GM12878 (cell line): ENCODE measurements around the gene CCDC9. TPM values are rescaled to one million over a fixed set of nuclear protein-coding genes. Genes with fewer than 3 reads are reported as not detected.
A peak's percentile ranks its signal among the peaks of the same experiment; 100 is the strongest.

ENCODE experiments used
- ATAC-seq: fragments of 200-7000 bp; cut with Tn5 transposase; 3 replicates; pipeline ENCODE4 v1.9.1; 2020; ENCODE audit warnings: mild to moderate bottlenecking, moderate library complexity
- BruUV-seq: library from RNA; stranded (reverse); fragments of 400-500 nt; replicated peaks from 2 replicates; lab custom pipeline; 2021; lab: Mats Ljungman, UMichigan
- CTCF ChIA-PET: fragments of 300-600 bp; sonication (Branson Sonifier 250); formaldehyde crosslinking; extraction: SDS; loops from one replicate; lab custom pipeline; 2021; ENCODE audit warnings: inconsistent platforms; lab: Yijun Ruan, JAX
- POLR2A ChIA-PET: fragments of 350-600 bp; formaldehyde crosslinking; extraction: SDS; loops from one replicate; lab custom pipeline; 2021; ENCODE audit warnings: inconsistent platforms; lab: Charles Lee
- RAD21 ChIA-PET: fragments of 300-600 bp; sonication (Branson Sonifier 250); formaldehyde crosslinking; loops from one replicate; lab custom pipeline; 2023; ENCODE audit warnings: antibody characterized with exemption; ENCODE audit not compliant: unreplicated experiment; lab: Charles Lee
- SMC1A ChIA-PET: fragments of 300-600 bp; sonication (Branson Sonifier 250); formaldehyde crosslinking; loops from one replicate; lab custom pipeline; 2023; ENCODE audit not compliant: unreplicated experiment, uncharacterized antibody; lab: Charles Lee
- DNase-seq: peaks from one replicate; pipeline ENCODE4 v3.0.0-alpha.2; 2011; ENCODE audit warnings: low read depth, low spot score
- FAIRE-seq: peaks from 3 replicates; lab custom pipeline; 2011; peaks lifted over from hg19 to GRCh38; lab: Jason Lieb, UNC
- H2AFZ ChIP-seq: 2 replicates; pipeline ENCODE4 v1.6.0; 2011; ENCODE audit warnings: low read depth, low read length, control low read depth; ENCODE audit not compliant: control insufficient read depth
- H3K27ac ChIP-seq: 2 replicates; pipeline ENCODE4 v1.5.1; 2011; ENCODE audit warnings: control low read depth; ENCODE audit not compliant: control insufficient read depth, insufficient read depth
- H3K27me3 ChIP-seq, 2 experiments: replicated peaks in 1 of 2; 2 replicates each; pipeline versions ENCODE4 v1.6.0 to v1.6.1; 2011; ENCODE audit warnings: low read length in 1 of 2; ENCODE audit not compliant: control insufficient read depth in 2 of 2, insufficient read depth in 2 of 2
- H3K36me3 ChIP-seq, 2 experiments: 2 replicates each; pipeline ENCODE4 v1.5.1; 2011; ENCODE audit warnings: low read length in 1 of 2; ENCODE audit not compliant: control insufficient read depth in 2 of 2, insufficient read depth in 2 of 2
- H3K4me1 ChIP-seq: 2 replicates; pipeline ENCODE4 v1.6.1; 2011; ENCODE audit warnings: mild to moderate bottlenecking, low read length, moderate library complexity, mixed read lengths; ENCODE audit not compliant: control insufficient read depth, insufficient read depth
- H3K4me2 ChIP-seq: 2 replicates; pipeline ENCODE4 v1.6.0; 2011; ENCODE audit warnings: control low read depth; ENCODE audit not compliant: control insufficient read depth, insufficient read depth
- H3K4me3 ChIP-seq: fragments of 200-600 bp; sonication (generic); 2 replicates; pipeline ENCODE4 v1.5.1; 2016
- H3K79me2 ChIP-seq: 2 replicates; pipeline ENCODE4 v1.6.0; 2011; ENCODE audit warnings: low read length; ENCODE audit not compliant: control insufficient read depth, insufficient read depth
- H3K9ac ChIP-seq: 2 replicates; pipeline ENCODE4 v1.8.0; 2011; ENCODE audit warnings: low read length, control low read depth, mixed read lengths; ENCODE audit not compliant: control insufficient read depth, insufficient read depth
- H3K9me3 ChIP-seq: replicated peaks from 3 replicates; pipeline ENCODE4 v1.5.1; 2011; ENCODE audit warnings: mild to moderate bottlenecking, low read length; ENCODE audit not compliant: control insufficient read depth, insufficient read depth
- H4K20me1 ChIP-seq: 2 replicates; pipeline ENCODE4 v1.6.0; 2011; ENCODE audit not compliant: control insufficient read depth, insufficient read depth
- EP300 ChIP-seq, 2 experiments: fragments of 150-350 bp in 1 of 2; IDR thresholded peaks; 2 replicates each; pipeline ENCODE4 v1.6.1; 2011 to 2012; ENCODE audit warnings: low read depth in 2 of 2, low read length in 2 of 2, borderline replicate concordance in 1 of 2, improper control_type of control experiment in 1 of 2, inconsistent platforms in 1 of 2; ENCODE audit not compliant: control insufficient read depth in 1 of 2
- HDGF ChIP-seq: fragments of 450-650 bp; IDR thresholded peaks from 2 replicates; pipeline ENCODE4 v1.6.1; 2016; ENCODE audit warnings: antibody characterized with exemption
- JUND ChIP-seq: IDR thresholded peaks from 2 replicates; pipeline ENCODE4 v1.6.1; 2012; ENCODE audit warnings: low read depth, mild to moderate bottlenecking, low read length, improper control_type of control experiment, moderate library complexity
- PAX5 ChIP-seq: IDR thresholded peaks from 2 replicates; pipeline ENCODE4 v1.6.1; 2011; ENCODE audit warnings: low read depth, low read length, borderline replicate concordance
- PML ChIP-seq: IDR thresholded peaks from 2 replicates; pipeline ENCODE4 v1.6.1; 2012; ENCODE audit warnings: low read length, inconsistent platforms
- POLR2AphosphoS2 ChIP-seq: IDR thresholded peaks from 2 replicates; pipeline ENCODE4 v1.6.1; 2011; ENCODE audit warnings: low read depth, mild to moderate bottlenecking, low read length, improper control_type of control experiment, moderate library complexity
- POLR2AphosphoS5 ChIP-seq: IDR thresholded peaks from 2 replicates; pipeline ENCODE4 v1.6.1; 2011; ENCODE audit warnings: mild to moderate bottlenecking, low read length, inconsistent platforms
- RB1 ChIP-seq: fragments of 450-650 bp; formaldehyde crosslinking; IDR thresholded peaks from 2 replicates; pipeline ENCODE4 v1.6.1; 2017; ENCODE audit warnings: mild to moderate bottlenecking, borderline replicate concordance
- RFX5 ChIP-seq: IDR thresholded peaks from 2 replicates; pipeline ENCODE4 v1.6.1; 2011; ENCODE audit warnings: low read depth, low read length, improper control_type of control experiment
- TARDBP ChIP-seq: IDR thresholded peaks from 2 replicates; pipeline ENCODE4 v1.6.1; 2016; ENCODE audit warnings: borderline replicate concordance
- WGBS: methylation state at CpG from one replicate; pipeline ENCODE4 v1.1.6; 2016; ENCODE audit warnings: low lambda C conversion rate; ENCODE audit not compliant: insufficient replicate concordance, insufficient coverage; ENCODE audit errors: missing lambda C conversion rate; 5-methylcytosine and 5-hydroxymethylcytosine counted together
- in situ Hi-C: fragments of 300-500 bp; cut with MboI; formaldehyde crosslinking; loops from 9 replicates; pipeline ENCODE4 v1.14.3; 2018; ENCODE audit warnings: mixed read lengths
- intact Hi-C: fragments of 100-400 bp; cut with micrococcal nuclease; formaldehyde crosslinking; loops from one replicate; pipeline ENCODE4 v1.14.2; 2022; ENCODE audit not compliant: unreplicated experiment
- polyA plus RNA-seq, 11 experiments: library from polyadenylated mRNA; depleted of rRNA in 4 of 11; unstranded in 6 of 11; stranded (reverse) in 5 of 11; fragments of >200 nt; fragmentation: Nextera tagmentation in 4 of 11; fragmentation: Illumina TruSeq in 1 of 11; extraction: Ambion mirVana in 4 of 11; extraction: Trizol in 1 of 11; gene quantifications; 1 replicate in 1 of 11; 2 replicates in 10 of 11; pipeline versions ENCODE4 v1.2.1 to v1.2.3, GENCODE V29; 2011 to 2016; ENCODE audit warnings: inconsistent platforms in 2 of 11, missing spikeins in 2 of 11, low read depth in 1 of 11
- total RNA-seq, 4 experiments: library from RNA; depleted of rRNA in 3 of 4; stranded (reverse); fragments of >200 nt in 3 of 4; fragmentation: Illumina TruSeq in 1 of 4; extraction: Trizol in 1 of 4; gene quantifications; 2 replicates each; pipeline versions ENCODE4 v1.2.1 to v1.2.3, GENCODE V29; 2013 to 2021
- TF ChIP-seq, protein P1 (sequence below): fragments of 450-650 bp; IDR thresholded peaks from 2 replicates; pipeline ENCODE4 v1.6.1; 2014; ENCODE audit warnings: mild to moderate bottlenecking
- TF ChIP-seq, protein P2 (sequence below): fragments of 450-650 bp; IDR thresholded peaks from 2 replicates; pipeline ENCODE4 v1.6.1; 2018; ENCODE audit warnings: borderline replicate concordance, mild to moderate bottlenecking; ENCODE audit not compliant: partially characterized antibody
- TF ChIP-seq, protein P3 (sequence below): IDR thresholded peaks from 2 replicates; pipeline ENCODE4 v1.6.1; 2011; ENCODE audit warnings: borderline replicate concordance, low read depth, mild to moderate bottlenecking, moderate library complexity, low read length; ENCODE audit not compliant: insufficient read depth, poor library complexity, severe bottlenecking
- TF ChIP-seq, protein P4 (sequence below): fragments of 450-650 bp; conservative IDR thresholded peaks from 2 replicates; pipeline ENCODE4 v1.6.1; 2017; ENCODE audit warnings: mild to moderate bottlenecking, moderate library complexity

Gene CCDC9
- total and polyA plus RNA-seq, 10 of the 15 experiments (the other 5 are each of a cell fraction or from before 2014, with no cell fraction given), result 0.18 to 17.5 (median 7.1) TPM; not detected in 1

DNA sequence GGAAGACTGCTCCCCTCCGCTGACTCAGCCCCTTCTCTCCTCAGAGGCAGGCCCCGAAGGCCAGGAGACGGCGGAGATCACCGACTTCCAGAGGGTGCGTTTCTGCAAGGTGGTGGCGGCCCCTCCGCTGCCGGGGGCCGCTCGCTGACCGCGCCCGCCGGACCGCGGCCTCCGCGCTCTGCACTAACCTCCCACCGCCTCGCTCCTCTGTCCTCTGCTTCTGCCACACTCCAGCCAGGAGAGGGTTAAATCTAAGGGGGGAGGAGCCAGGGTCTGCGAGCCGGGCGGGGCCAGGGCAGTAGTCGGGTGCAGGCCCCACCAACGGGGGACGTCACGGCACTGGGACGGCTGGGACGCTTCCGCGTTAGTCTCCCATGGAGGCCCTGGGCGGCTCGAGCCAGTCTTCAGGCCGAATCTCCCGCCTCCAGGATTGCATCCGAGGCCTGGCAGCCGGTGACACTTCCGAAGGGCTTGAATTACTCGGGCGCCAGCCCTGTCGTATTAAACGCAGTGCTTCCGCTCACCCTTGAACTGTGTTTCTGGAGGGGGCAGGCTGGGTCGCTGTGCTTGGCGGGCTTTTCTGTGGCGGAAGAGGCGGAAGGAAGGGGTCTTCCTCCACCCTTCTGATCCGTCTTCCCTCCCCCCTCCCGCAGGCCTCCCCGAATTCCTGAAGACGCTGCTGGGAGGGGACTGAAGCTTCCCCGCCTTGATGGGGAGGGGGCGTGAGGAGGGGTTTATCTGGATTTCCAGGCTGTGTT is 17.2 kb downstream of the CCDC9 start:
- CTCF ChIA-PET, result interaction anchor here (0.5 to 4.0 kb wide), 7 partner anchors 11 to 76 kb away, joined by 3 to 28 read pairs (median 4); partner anchors contain the start of genes CCDC9 and DHX34
- FAIRE-seq, result peak; percentile 78
- H3K4me1 ChIP-seq, result peaks cover 10% of the 10 kb centered on the region
- peak overlapping the region; percentile 99 for H3K9ac ChIP-seq
- POLR2A ChIA-PET, result interaction anchor here (0.6 to 3.6 kb wide), 14 partner anchors 11 to 503 kb away, joined by 3 to 39 read pairs (median 5); partner anchors contain the start of genes CCDC9 and DHX34
- H3K4me2 ChIP-seq, result peak overlapping the region; percentile 98
- H3K27me3 ChIP-seq, result no peaks in the 10 kb centered on the region
- no peaks in the 10 kb centered on the region; the same call in 1 of the 2 replicates for H3K79me2 ChIP-seq
- 2% methylated on average over 50 of the region's 54 CpGs for WGBS
- in situ Hi-C loops, result no loop called here
- TSS peak; percentile 87 for BruUV-seq
- DNase-seq, result no peak
- intact Hi-C loops, result loop anchor here (1.0 to 2.0 kb wide), 2 partner anchors 11 to 17 kb away; partner anchors contain the start of gene CCDC9
- H2AFZ ChIP-seq, result peak overlapping the region; percentile 69
- H3K36me3 ChIP-seq, result peaks cover 0 to 1% of the 10 kb centered on the region in 2 experiments; a peak in 2 of 4 replicates
- peak; percentile 89 for ATAC-seq
- RAD21 ChIA-PET, result interaction anchor here (0.6 to 2.4 kb wide), 11 partner anchors 11 to 245 kb away, joined by 3 to 39 read pairs (median 5); partner anchors contain the start of genes CCDC9 and DHX34
- H3K9me3 ChIP-seq, result no peaks in the 10 kb centered on the region
- SMC1A ChIA-PET, result interaction anchor here (1.0 to 2.1 kb wide), 5 partner anchors 11 to 118 kb away, joined by 3 to 9 read pairs (median 5); partner anchors contain the start of gene CCDC9
- H3K27ac ChIP-seq, result peak overlapping the region; percentile 99
- peak overlapping the region; percentile 86 for H3K4me3 ChIP-seq
- peaks cover 4% of the 10 kb centered on the region; the same call in 1 of the 2 replicates for H4K20me1 ChIP-seq
- TF ChIP-seq TARDBP (peak; percentile 46; the same call in 1 of the 2 replicates), RFX5 (no peak), HDGF (0 out of 2 replicates have a peak, but pooled peaks have one; percentile 46), RB1 (peak; percentile 95; the same call in 1 of the 2 replicates), POLR2AphosphoS5 (peak; percentile 90), PAX5 (no peak), PML (peak; percentile 72; the same call in 1 of the 2 replicates), POLR2AphosphoS2 (peak; percentile 67; the same call in 1 of the 2 replicates), EP300 (IDR thresholded peaks at IDR 0.05; ENCODE audit: borderline replicate concordance in 1 of 2, control insufficient read depth in 1 of 2, low read depth in 2 of 2, low read length in 2 of 2) (0 out of 4 replicates have a peak, but pooled peaks of 1 of the 2 experiments have one; percentile 11), JUND (0 out of 2 replicates have a peak, but pooled peaks have one; percentile 34)
- TF ChIP-seq, protein P1, sequence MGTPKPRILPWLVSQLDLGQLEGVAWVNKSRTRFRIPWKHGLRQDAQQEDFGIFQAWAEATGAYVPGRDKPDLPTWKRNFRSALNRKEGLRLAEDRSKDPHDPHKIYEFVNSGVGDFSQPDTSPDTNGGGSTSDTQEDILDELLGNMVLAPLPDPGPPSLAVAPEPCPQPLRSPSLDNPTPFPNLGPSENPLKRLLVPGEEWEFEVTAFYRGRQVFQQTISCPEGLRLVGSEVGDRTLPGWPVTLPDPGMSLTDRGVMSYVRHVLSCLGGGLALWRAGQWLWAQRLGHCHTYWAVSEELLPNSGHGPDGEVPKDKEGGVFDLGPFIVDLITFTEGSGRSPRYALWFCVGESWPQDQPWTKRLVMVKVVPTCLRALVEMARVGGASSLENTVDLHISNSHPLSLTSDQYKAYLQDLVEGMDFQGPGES, result no peak
- TF ChIP-seq, protein P2, sequence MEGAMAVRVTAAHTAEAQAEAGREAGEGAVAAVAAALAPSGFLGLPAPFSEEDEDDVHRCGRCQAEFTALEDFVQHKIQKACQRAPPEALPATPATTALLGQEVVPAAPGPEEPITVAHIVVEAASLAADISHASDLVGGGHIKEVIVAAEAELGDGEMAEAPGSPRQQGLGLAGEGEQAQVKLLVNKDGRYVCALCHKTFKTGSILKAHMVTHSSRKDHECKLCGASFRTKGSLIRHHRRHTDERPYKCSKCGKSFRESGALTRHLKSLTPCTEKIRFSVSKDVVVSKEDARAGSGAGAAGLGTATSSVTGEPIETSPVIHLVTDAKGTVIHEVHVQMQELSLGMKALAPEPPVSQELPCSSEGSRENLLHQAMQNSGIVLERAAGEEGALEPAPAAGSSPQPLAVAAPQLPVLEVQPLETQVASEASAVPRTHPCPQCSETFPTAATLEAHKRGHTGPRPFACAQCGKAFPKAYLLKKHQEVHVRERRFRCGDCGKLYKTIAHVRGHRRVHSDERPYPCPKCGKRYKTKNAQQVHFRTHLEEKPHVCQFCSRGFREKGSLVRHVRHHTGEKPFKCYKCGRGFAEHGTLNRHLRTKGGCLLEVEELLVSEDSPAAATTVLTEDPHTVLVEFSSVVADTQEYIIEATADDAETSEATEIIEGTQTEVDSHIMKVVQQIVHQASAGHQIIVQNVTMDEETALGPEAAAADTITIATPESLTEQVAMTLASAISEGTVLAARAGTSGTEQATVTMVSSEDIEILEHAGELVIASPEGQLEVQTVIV, result peak; percentile 78
- TF ChIP-seq, protein P3, sequence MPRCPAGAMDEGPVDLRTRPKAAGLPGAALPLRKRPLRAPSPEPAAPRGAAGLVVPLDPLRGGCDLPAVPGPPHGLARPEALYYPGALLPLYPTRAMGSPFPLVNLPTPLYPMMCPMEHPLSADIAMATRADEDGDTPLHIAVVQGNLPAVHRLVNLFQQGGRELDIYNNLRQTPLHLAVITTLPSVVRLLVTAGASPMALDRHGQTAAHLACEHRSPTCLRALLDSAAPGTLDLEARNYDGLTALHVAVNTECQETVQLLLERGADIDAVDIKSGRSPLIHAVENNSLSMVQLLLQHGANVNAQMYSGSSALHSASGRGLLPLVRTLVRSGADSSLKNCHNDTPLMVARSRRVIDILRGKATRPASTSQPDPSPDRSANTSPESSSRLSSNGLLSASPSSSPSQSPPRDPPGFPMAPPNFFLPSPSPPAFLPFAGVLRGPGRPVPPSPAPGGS, result no peak
- TF ChIP-seq, protein P4, sequence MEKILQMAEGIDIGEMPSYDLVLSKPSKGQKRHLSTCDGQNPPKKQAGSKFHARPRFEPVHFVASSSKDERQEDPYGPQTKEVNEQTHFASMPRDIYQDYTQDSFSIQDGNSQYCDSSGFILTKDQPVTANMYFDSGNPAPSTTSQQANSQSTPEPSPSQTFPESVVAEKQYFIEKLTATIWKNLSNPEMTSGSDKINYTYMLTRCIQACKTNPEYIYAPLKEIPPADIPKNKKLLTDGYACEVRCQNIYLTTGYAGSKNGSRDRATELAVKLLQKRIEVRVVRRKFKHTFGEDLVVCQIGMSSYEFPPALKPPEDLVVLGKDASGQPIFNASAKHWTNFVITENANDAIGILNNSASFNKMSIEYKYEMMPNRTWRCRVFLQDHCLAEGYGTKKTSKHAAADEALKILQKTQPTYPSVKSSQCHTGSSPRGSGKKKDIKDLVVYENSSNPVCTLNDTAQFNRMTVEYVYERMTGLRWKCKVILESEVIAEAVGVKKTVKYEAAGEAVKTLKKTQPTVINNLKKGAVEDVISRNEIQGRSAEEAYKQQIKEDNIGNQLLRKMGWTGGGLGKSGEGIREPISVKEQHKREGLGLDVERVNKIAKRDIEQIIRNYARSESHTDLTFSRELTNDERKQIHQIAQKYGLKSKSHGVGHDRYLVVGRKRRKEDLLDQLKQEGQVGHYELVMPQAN, result peak; percentile 65
